Measurements from ENCODE around the gene PRADC1.
"Not testable (repeated sequence)": the region's sequence is repeated elsewhere in the genome, so short reads cannot be mapped to it uniquely, and the experiment has no call there.

PRADC1 gene

GRCh38 chr2:73233154-73233931, at the start of gene PRADC1:
PRADC1 (minus strand) TSS chr2:73233239; CDS start chr2:73233160, 79 bp downstream.
- peak; percentile 91 for DNase-seq

GRCh38 chr2:73281244-73281643, 48.2 kb upstream of the PRADC1 start:
- DNase-seq: no peak

- DNase-seq: no peak
Measured at GRCh38 chr2:73279852-73280251, 46.8 kb upstream of the PRADC1 start.

- no peak for DNase-seq
Measured at GRCh38 chr2:73272270-73272669, 39.2 kb upstream of the PRADC1 start.

GRCh38 chr2:73269686-73270465, 36.8 kb upstream of the PRADC1 start:
- DNase-seq: no peak

- peak; percentile 74 for DNase-seq
Measured at GRCh38 chr2:73268830-73269685, 36.0 kb upstream of the PRADC1 start.

- no peak for DNase-seq
Measured at GRCh38 chr2:73268366-73268829, 35.4 kb upstream of the PRADC1 start.

- no peak for DNase-seq
Measured at GRCh38 chr2:73267008-73267407, 34.0 kb upstream of the PRADC1 start.

- no peak for DNase-seq
Measured at GRCh38 chr2:73266061-73266901, 33.2 kb upstream of the PRADC1 start.

- no peak for DNase-seq
Measured at GRCh38 chr2:73265298-73266060, 32.4 kb upstream of the PRADC1 start.

GRCh38 chr2:73264783-73265182, 31.7 kb upstream of the PRADC1 start:
- DNase-seq: no peak

GRCh38 chr2:73264332-73264606, 31.2 kb upstream of the PRADC1 start:
- DNase-seq: no peak

- DNase-seq: no peak
Measured at GRCh38 chr2:73263540-73264331, 30.7 kb upstream of the PRADC1 start.

- DNase-seq: not testable (repeated sequence)
Measured at GRCh38 chr2:73262691-73263429, 29.8 kb upstream of the PRADC1 start.

- no peak for DNase-seq
Measured at GRCh38 chr2:73262108-73262651, 29.1 kb upstream of the PRADC1 start.

GRCh38 chr2:73260338-73260984, 27.4 kb upstream of the PRADC1 start:
- DNase-seq: no peak

GRCh38 chr2:73259704-73260337, 26.8 kb upstream of the PRADC1 start:
- DNase-seq: no peak

- DNase-seq: no peak
Measured at GRCh38 chr2:73259276-73259675, 26.2 kb upstream of the PRADC1 start.

- DNase-seq: no peak
Measured at GRCh38 chr2:73258913-73259215, 25.8 kb upstream of the PRADC1 start.

Data from activated naive CD4-positive, alpha-beta T cell treated with anti-CD3 and anti-CD28 coated beads, Interleukin-2, amount 50 U/mL, for 16 hours (primary cell).